ENCODE measurements around the gene RFNG.

Gene RFNG

GRCh38 chr17:82006468-82007227, 45.0 kb downstream of the RFNG start:
- no peaks in the 10 kb centered on the region for H3K9me3 ChIP-seq (ENCODE audit: control extremely low read depth in 1 of 5, control insufficient read depth in 4 of 5, insufficient read depth in 2 of 5, low read depth in 1 of 5, low read length in 4 of 5)
- CTCF ChIA-PET: interaction anchor here (0.6 to 5.2 kb wide), 2 partner anchors 15 to 31 kb away, joined by 3 to 30 read pairs; partner anchors contain the start of genes CENPX and LRRC45
- no peaks in the 10 kb centered on the region for H3K27me3 ChIP-seq (replicated peaks in 2 of 5; ENCODE audit: control insufficient read depth in 4 of 5, insufficient read depth in 5 of 5, low read length in 4 of 5)
- H3K27ac ChIP-seq (ENCODE audit: insufficient read depth in 1 of 2, low read depth in 1 of 2, low read length in 2 of 2, poor library complexity in 1 of 2, severe bottlenecking in 2 of 2): no peak overlapping the region
- peaks cover 0 to 26% (median 12%) of the 10 kb centered on the region in 4 experiments for H3K4me1 ChIP-seq (ENCODE audit: control extremely low read depth in 1 of 4, control insufficient read depth in 4 of 4, insufficient read depth in 4 of 4, low read length in 3 of 4)
- POLR2A ChIA-PET: no interaction called here
- no peak for DNase-seq
- peaks cover 0 to 2% (median under 1%) of the 10 kb centered on the region in 4 experiments for H3K36me3 ChIP-seq (ENCODE audit: control insufficient read depth in 4 of 4, insufficient read depth in 4 of 4, low read length in 3 of 4)
- 98% methylated on average over 22 of the region's 24 CpGs for WGBS (ENCODE audit: insufficient coverage)
- no peak overlapping the region for H3K4me3 ChIP-seq (ENCODE audit: control insufficient read depth in 1 of 7, extremely low read depth in 1 of 7, insufficient read depth in 4 of 7, low read depth in 2 of 7, low read length in 6 of 7)

GRCh38 chr17:82005701-82006348, 45.8 kb downstream of the RFNG start:
- POLR2A ChIA-PET: no interaction called here
- Histone ChIP-seq H3K27me3 (replicated peaks in 2 of 5; ENCODE audit: control insufficient read depth in 4 of 5, insufficient read depth in 5 of 5, low read length in 4 of 5) (no peaks in the 10 kb centered on the region), H3K4me1 (ENCODE audit: control extremely low read depth in 1 of 4, control insufficient read depth in 4 of 4, insufficient read depth in 4 of 4, low read length in 3 of 4) (peaks cover 0 to 21% (median 9%) of the 10 kb centered on the region in 4 experiments), H3K4me3 (ENCODE audit: control insufficient read depth in 1 of 7, extremely low read depth in 1 of 7, insufficient read depth in 4 of 7, low read depth in 2 of 7, low read length in 6 of 7) (no peak overlapping the region), H3K36me3 (ENCODE audit: control insufficient read depth in 4 of 4, insufficient read depth in 4 of 4, low read length in 3 of 4) (no peaks in the 10 kb centered on the region), H3K27ac (ENCODE audit: insufficient read depth in 1 of 2, low read depth in 1 of 2, low read length in 2 of 2, poor library complexity in 1 of 2, severe bottlenecking in 2 of 2) (no peak overlapping the region), H3K9me3 (ENCODE audit: control extremely low read depth in 1 of 5, control insufficient read depth in 4 of 5, insufficient read depth in 2 of 5, low read depth in 1 of 5, low read length in 4 of 5) (no peaks in the 10 kb centered on the region)
- CTCF ChIA-PET: no interaction called here
- WGBS (ENCODE audit: insufficient coverage): 97% methylated on average over 20 of the region's 30 CpGs
- DNase-seq: no peak

GRCh38 chr17:82004517-82005455, 46.8 kb downstream of the RFNG start:
- H3K9me3 ChIP-seq (ENCODE audit: control extremely low read depth in 1 of 5, control insufficient read depth in 4 of 5, insufficient read depth in 2 of 5, low read depth in 1 of 5, low read length in 4 of 5): no peaks in the 10 kb centered on the region
- whole genome bisulfite sequencing (ENCODE audit: insufficient coverage): 83% methylated on average over 37 of the region's 41 CpGs
- DNase-seq: no peak
- H3K27ac ChIP-seq (ENCODE audit: insufficient read depth in 1 of 2, low read depth in 1 of 2, low read length in 2 of 2, poor library complexity in 1 of 2, severe bottlenecking in 2 of 2): no peak overlapping the region
- no peaks in the 10 kb centered on the region for H3K36me3 ChIP-seq (ENCODE audit: control insufficient read depth in 4 of 4, insufficient read depth in 4 of 4, low read length in 3 of 4)
- no peaks in the 10 kb centered on the region for H3K27me3 ChIP-seq (replicated peaks in 2 of 5; ENCODE audit: control insufficient read depth in 4 of 5, insufficient read depth in 5 of 5, low read length in 4 of 5)
- H3K4me3 ChIP-seq (ENCODE audit: control insufficient read depth in 1 of 7, extremely low read depth in 1 of 7, insufficient read depth in 4 of 7, low read depth in 2 of 7, low read length in 6 of 7): no peak overlapping the region
- ChIA-PET CTCF (interaction anchor here (1.0 kb wide), 1 partner anchor 38 kb away, joined by 3 read pairs; no protein-coding TSS in a partner anchor), POLR2A (no interaction called here)
- H3K4me1 ChIP-seq (ENCODE audit: control extremely low read depth in 1 of 4, control insufficient read depth in 4 of 4, insufficient read depth in 4 of 4, low read length in 3 of 4): peaks cover 0 to 17% (median 9%) of the 10 kb centered on the region in 4 experiments

GRCh38 chr17:82003411-82004381, 47.9 kb downstream of the RFNG start:
- POLR2A ChIA-PET: no interaction called here
- CTCF ChIA-PET: interaction anchor here (1.0 to 1.7 kb wide), 2 partner anchors 17 to 36 kb away, joined by 3 read pairs; no protein-coding TSS in a partner anchor
- Histone ChIP-seq H3K4me1 (ENCODE audit: control extremely low read depth in 1 of 4, control insufficient read depth in 4 of 4, insufficient read depth in 4 of 4, low read length in 3 of 4) (peaks cover 0 to 6% (median under 1%) of the 10 kb centered on the region in 4 experiments), H3K4me3 (ENCODE audit: control insufficient read depth in 1 of 7, extremely low read depth in 1 of 7, insufficient read depth in 4 of 7, low read depth in 2 of 7, low read length in 6 of 7) (no peak overlapping the region), H3K36me3 (ENCODE audit: control insufficient read depth in 4 of 4, insufficient read depth in 4 of 4, low read length in 3 of 4) (peaks cover 0 to 3% (median 0%) of the 10 kb centered on the region in 4 experiments), H3K27ac (ENCODE audit: insufficient read depth in 1 of 2, low read depth in 1 of 2, low read length in 2 of 2, poor library complexity in 1 of 2, severe bottlenecking in 2 of 2) (no peak overlapping the region), H3K27me3 (replicated peaks in 2 of 5; ENCODE audit: control insufficient read depth in 4 of 5, insufficient read depth in 5 of 5, low read length in 4 of 5) (no peaks in the 10 kb centered on the region), H3K9me3 (ENCODE audit: control extremely low read depth in 1 of 5, control insufficient read depth in 4 of 5, insufficient read depth in 2 of 5, low read depth in 1 of 5, low read length in 4 of 5) (no peaks in the 10 kb centered on the region)
- DNase-seq: no peak
- 98% methylated on average over 35 of the region's 53 CpGs for WGBS (ENCODE audit: insufficient coverage)

GRCh38 chr17:82001571-82002056, 50.0 kb downstream of the RFNG start:
- POLR2A ChIA-PET: no interaction called here
- Histone ChIP-seq H3K9me3 (ENCODE audit: control extremely low read depth in 1 of 5, control insufficient read depth in 4 of 5, insufficient read depth in 2 of 5, low read depth in 1 of 5, low read length in 4 of 5) (no peaks in the 10 kb centered on the region), H3K4me3 (ENCODE audit: control insufficient read depth in 1 of 7, extremely low read depth in 1 of 7, insufficient read depth in 4 of 7, low read depth in 2 of 7, low read length in 6 of 7) (no peak overlapping the region), H3K4me1 (ENCODE audit: control extremely low read depth in 1 of 4, control insufficient read depth in 4 of 4, insufficient read depth in 4 of 4, low read length in 3 of 4) (peaks cover 0 to 6% (median 0%) of the 10 kb centered on the region in 4 experiments), H3K36me3 (ENCODE audit: control insufficient read depth in 4 of 4, insufficient read depth in 4 of 4, low read length in 3 of 4) (peaks cover 0 to 6% (median 3%) of the 10 kb centered on the region in 4 experiments), H3K27ac (ENCODE audit: insufficient read depth in 1 of 2, low read depth in 1 of 2, low read length in 2 of 2, poor library complexity in 1 of 2, severe bottlenecking in 2 of 2) (no peak overlapping the region), H3K27me3 (replicated peaks in 2 of 5; ENCODE audit: control insufficient read depth in 4 of 5, insufficient read depth in 5 of 5, low read length in 4 of 5) (no peaks in the 10 kb centered on the region)
- CTCF ChIA-PET: interaction anchor here (0.9 to 1.4 kb wide), 3 partner anchors 9 to 42 kb away, joined by 3 read pairs; no protein-coding TSS in a partner anchor
- 85% methylated on average over 9 of the region's 17 CpGs for WGBS (ENCODE audit: insufficient coverage)
- DNase-seq: no peak
